ENCODE data around the gene RAB26. TPM values are rescaled to one million over a fixed set of nuclear protein-coding genes. Genes with fewer than 3 reads are reported as not detected.

The RAB26 gene
- polyA plus RNA-seq, 1 donor (not counting 4 experiments of a cell fraction or from before 2014, with no cell fraction given), result 0.58 TPM

DNA sequence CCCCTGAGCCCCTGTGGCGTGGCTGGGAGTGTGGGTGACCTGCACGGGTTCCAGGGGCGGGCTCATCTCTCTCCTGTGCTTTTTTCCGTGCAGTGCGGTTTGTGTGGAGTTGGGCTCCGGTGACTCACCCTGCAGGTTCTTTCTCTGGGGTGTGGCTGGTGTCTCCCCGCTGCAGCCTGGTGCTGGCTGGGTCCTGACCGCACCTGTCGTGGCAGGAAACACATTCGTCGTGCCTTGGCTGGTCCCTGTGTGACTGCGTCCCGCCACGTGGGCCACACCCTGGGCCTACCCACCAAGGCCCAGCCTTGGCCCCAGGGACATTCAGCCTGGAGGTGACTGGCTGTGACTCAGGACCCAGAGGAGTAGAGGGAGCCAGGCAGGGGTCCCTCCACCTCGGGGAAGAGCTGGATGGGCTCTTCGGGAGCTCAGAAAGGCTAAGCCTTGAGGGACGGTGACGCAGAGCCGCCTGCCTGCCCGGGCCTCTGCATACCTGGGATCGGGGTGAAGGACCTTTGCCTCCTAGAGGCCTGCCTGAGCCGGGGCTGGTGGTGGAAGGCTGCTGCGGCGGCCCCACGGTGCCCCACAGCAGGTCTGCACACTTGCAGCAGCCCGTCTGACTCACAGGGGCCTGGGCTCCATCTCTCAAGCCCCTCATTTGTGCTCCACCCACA is 14.9 kb downstream of the RAB26 start:
- peaks cover 15 to 22% of the 10 kb centered on the region in 2 experiments for H3K36me3 ChIP-seq (ENCODE audit: control insufficient read depth in 2 of 2, extremely low read depth in 1 of 2, insufficient read depth in 2 of 2, low read length in 2 of 2)
- no peaks in the 10 kb centered on the region for H3K9me3 ChIP-seq (ENCODE audit: control insufficient read depth, low read depth, low read length)
- peak overlapping the region; percentile 67 for H3K4me2 ChIP-seq (ENCODE audit: control insufficient read depth, extremely low read depth, insufficient read depth, low read depth, low read length)
- H4K20me1 ChIP-seq (ENCODE audit: control insufficient read depth, extremely low read depth, insufficient read depth, low read length), result peaks cover 33% of the 10 kb centered on the region
- FAIRE-seq, result peak; percentile 90
- peaks cover 6% of the 10 kb centered on the region for H3K9me1 ChIP-seq (ENCODE audit: control insufficient read depth, extremely low read depth, insufficient read depth, low read length)
- H3K4me3 ChIP-seq (ENCODE audit: control insufficient read depth in 2 of 3, extremely low read depth in 1 of 3, insufficient read depth in 2 of 3, low read depth in 1 of 3, low read length in 3 of 3), result peak overlapping the region in 1 of 3 experiments; percentile 38
- H3K27ac ChIP-seq (ENCODE audit: control insufficient read depth, insufficient read depth, low read length), result peak overlapping the region; percentile 76
- DNase-seq (ENCODE audit: low read depth, low spot score), result peak; percentile 93
- no peak for TF ChIP-seq EZH2 (IDR thresholded peaks at IDR 0.05; ENCODE audit: low read length)
- no peak for TF ChIP-seq CTCF (optimal IDR thresholded peaks at IDR 0.05 in 1 of 3, IDR thresholded peaks at IDR 0.05 in 1 of 3, conservative IDR thresholded peaks at IDR 0.05 in 1 of 3; ENCODE audit: extremely low read depth in 1 of 3, insufficient read depth in 2 of 3, low read length in 3 of 3)
- H3K79me2 ChIP-seq (ENCODE audit: control insufficient read depth, insufficient read depth, low read length), result peaks cover 49% of the 10 kb centered on the region
- peaks cover 51% of the 10 kb centered on the region for H3K4me1 ChIP-seq (ENCODE audit: control insufficient read depth, extremely low read depth, insufficient read depth, low read length)
- H3K27me3 ChIP-seq (ENCODE audit: control insufficient read depth, extremely low read depth, insufficient read depth, low read length), result no peaks in the 10 kb centered on the region
- no peak overlapping the region for H2AFZ ChIP-seq (ENCODE audit: control insufficient read depth, low read length)
- dilution Hi-C loops (cut with MboI; ENCODE audit: extremely low pct_ligation_motif_present, low sequenced_read_pairs), result no loop called here
- peak overlapping the region; percentile 59 for H3K9ac ChIP-seq (ENCODE audit: control insufficient read depth, extremely low read depth, insufficient read depth, low read length)

- dilution Hi-C loops (cut with MboI; ENCODE audit: extremely low pct_ligation_motif_present, low sequenced_read_pairs), result no loop called here
- DNase-seq (ENCODE audit: low read depth, low spot score), result no peak
- Histone ChIP-seq H4K20me1 (ENCODE audit: control insufficient read depth, extremely low read depth, insufficient read depth, low read length) (peaks cover 17% of the 10 kb centered on the region), H3K9me1 (ENCODE audit: control insufficient read depth, extremely low read depth, insufficient read depth, low read length) (no peaks in the 10 kb centered on the region), H3K27me3 (ENCODE audit: control insufficient read depth, extremely low read depth, insufficient read depth, low read length) (no peaks in the 10 kb centered on the region), H3K79me2 (ENCODE audit: control insufficient read depth, insufficient read depth, low read length) (peaks cover 26% of the 10 kb centered on the region), H3K4me2 (ENCODE audit: control insufficient read depth, extremely low read depth, insufficient read depth, low read depth, low read length) (no peak overlapping the region), H3K9ac (ENCODE audit: control insufficient read depth, extremely low read depth, insufficient read depth, low read length) (no peak overlapping the region), H3K9me3 (ENCODE audit: control insufficient read depth, low read depth, low read length) (no peaks in the 10 kb centered on the region), H3K27ac (ENCODE audit: control insufficient read depth, insufficient read depth, low read length) (no peak overlapping the region), H3K4me1 (ENCODE audit: control insufficient read depth, extremely low read depth, insufficient read depth, low read length) (peaks cover 28% of the 10 kb centered on the region), H3K36me3 (ENCODE audit: control insufficient read depth in 2 of 2, extremely low read depth in 1 of 2, insufficient read depth in 2 of 2, low read length in 2 of 2) (peaks cover 17 to 29% of the 10 kb centered on the region in 2 experiments), H3K4me3 (ENCODE audit: control insufficient read depth in 2 of 3, extremely low read depth in 1 of 3, insufficient read depth in 2 of 3, low read depth in 1 of 3, low read length in 3 of 3) (no peak overlapping the region), H2AFZ (ENCODE audit: control insufficient read depth, low read length) (no peak overlapping the region)
- no peak for TF ChIP-seq EZH2 (IDR thresholded peaks at IDR 0.05; ENCODE audit: low read length)
- no peak for TF ChIP-seq CTCF (optimal IDR thresholded peaks at IDR 0.05 in 1 of 3, IDR thresholded peaks at IDR 0.05 in 1 of 3, conservative IDR thresholded peaks at IDR 0.05 in 1 of 3; ENCODE audit: extremely low read depth in 1 of 3, insufficient read depth in 2 of 3, low read length in 3 of 3)
- FAIRE-seq, result no peak
Measured at GRCh38 chr16:2165861-2166260, 17.4 kb downstream of the RAB26 start.
